Esophagus muscularis mucosa (tissue), 4 donors: ENCODE measurements around the gene PSMD8. TPM values are rescaled to one million over a fixed set of nuclear protein-coding genes. Genes with fewer than 3 reads are reported as not detected.

ENCODE experiments used
- DNase-seq: peaks from one replicate; pipeline ENCODE4 v3.0.0-alpha.2; 2017; ENCODE audit errors: extremely low spot score
- H3K27ac ChIP-seq, 4 donors: fragments of 200-600 bp; sonication (generic); replicated peaks in 1 of 4; 1 replicate in 3 of 4; 2 replicates in 1 of 4; pipeline ENCODE4 v1.5.1; 2016 to 2019; ENCODE audit warnings: mild to moderate bottlenecking in 1 of 4
- H3K27me3 ChIP-seq, 4 donors: fragments of 200-600 bp; sonication (generic); one replicate each; pipeline versions ENCODE4 v1.5.1 to v1.6.0; 2016 to 2019
- H3K36me3 ChIP-seq, 4 donors: fragments of 200-600 bp; sonication (generic); one replicate each; pipeline ENCODE4 v1.5.1; 2016 to 2019
- H3K4me1 ChIP-seq, 4 donors: fragments of 200-600 bp; sonication (generic); one replicate each; pipeline ENCODE4 v1.5.1; 2016 to 2019
- H3K4me3 ChIP-seq, 4 donors: fragments of 200-600 bp; sonication (generic); 1 replicate in 2 of 4; 2 replicates in 2 of 4; pipeline ENCODE4 v1.5.1; 2016 to 2019; ENCODE audit warnings: mild to moderate bottlenecking in 4 of 4, moderate library complexity in 1 of 4
- H3K9me3 ChIP-seq, 4 donors: fragments of 200-600 bp; sonication (generic); 1 replicate in 3 of 4; 2 replicates in 1 of 4; pipeline ENCODE4 v1.5.1; 2016 to 2019
- EP300 ChIP-seq: sonication (generic); formaldehyde crosslinking; IDR thresholded peaks from one replicate; pipeline ENCODE4 v1.6.1; 2017; ENCODE audit warnings: antibody characterized with exemption
- POLR2A ChIP-seq: fragments of 450-650 bp; IDR thresholded peaks from one replicate; pipeline ENCODE4 v1.6.1; 2017; ENCODE audit warnings: antibody characterized with exemption, moderate library complexity, mild to moderate bottlenecking, low read depth
- POLR2AphosphoS5 ChIP-seq, 2 donors: sonication (generic); formaldehyde crosslinking; IDR thresholded peaks; one replicate each; pipeline ENCODE4 v1.6.1; 2017; ENCODE audit warnings: antibody characterized with exemption in 2 of 2
- WGBS: methylation state at CpG from one replicate; pipeline ENCODE4 v1.1.5; 2018; 5-methylcytosine and 5-hydroxymethylcytosine counted together
- intact Hi-C: fragments of 100-400 bp; cut with DNase I; formaldehyde crosslinking; loops from one replicate; pipeline ENCODE4 v1.15.1; 2023
- total RNA-seq, 4 donors: library from RNA; depleted of rRNA; stranded (reverse); fragments of >200 nt; gene quantifications; one replicate each; pipeline versions ENCODE4 v1.1.0 to v1.2.1, GENCODE V29; 2016
- TF ChIP-seq, protein P1 (sequence below), 3 experiments: fragments of 200-600 bp in 2 of 3; fragments of 450-650 bp in 1 of 3; sonication (generic) in 2 of 3; IDR thresholded peaks; one replicate each; pipeline ENCODE4 v1.5.1; 2017 to 2019; ENCODE audit warnings: antibody characterized with exemption in 3 of 3, mild to moderate bottlenecking in 2 of 3, moderate library complexity in 1 of 3

Gene PSMD8
- total RNA-seq, 4 donors from 2014 or later = 145 to 259 (median 212) TPM

DNA sequence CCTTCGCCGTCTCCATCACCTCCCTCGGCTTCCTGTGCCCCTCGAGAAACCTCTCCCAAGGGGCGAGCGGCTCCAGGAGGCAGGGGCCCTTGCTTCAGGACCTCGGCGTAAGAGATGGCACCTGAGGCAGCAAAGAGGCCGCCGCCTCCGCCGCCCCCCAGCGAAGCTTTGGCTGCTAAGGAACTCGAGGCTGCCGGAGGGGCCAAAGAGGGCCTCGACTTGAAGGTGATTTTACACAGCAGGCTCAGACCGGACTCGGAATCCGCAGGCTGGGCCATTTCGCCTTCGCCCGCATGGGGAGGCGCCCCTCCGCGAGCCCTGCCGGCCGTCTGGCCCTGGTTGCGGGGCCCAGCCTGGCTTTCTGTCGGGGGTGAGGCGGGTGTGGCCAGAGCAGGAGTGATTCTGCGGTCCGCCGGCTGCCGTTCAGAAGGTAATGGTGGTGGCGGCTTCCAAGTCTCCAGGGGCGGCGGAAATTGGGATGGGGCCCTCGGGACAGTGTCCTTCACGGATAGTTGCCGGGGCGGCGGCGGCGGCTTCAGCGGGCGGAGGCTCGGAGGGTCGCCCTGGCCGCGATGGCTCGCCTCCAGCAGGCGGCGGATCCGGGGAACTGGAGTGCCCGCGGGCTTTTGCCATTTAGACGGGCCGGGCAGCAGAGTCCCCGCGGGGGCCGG lies 12.1 kb downstream of the PSMD8 start:
- H3K4me3 ChIP-seq = peak overlapping the region in 3 of 4 donors; percentile 58 to 72 (median 59)

GRCh38 chr19:38386971-38387549 lies 12.7 kb downstream of the PSMD8 start:
- WGBS = 13% methylated on average over 15 of the region's 36 CpGs
- peaks cover 24 to 45% (median 43%) of the 10 kb centered on the region in 4 donors for H3K36me3 ChIP-seq
- intact Hi-C loops = no loop called here

More for the DNA sequence above, 12.1 kb downstream of the PSMD8 start:
- peaks cover 33 to 47% (median 43%) of the 10 kb centered on the region in 4 donors for H3K4me1 ChIP-seq
- H3K27ac ChIP-seq = no peak overlapping the region
- DNase-seq = no peak
- peaks cover 0 to 76% (median 4%) of the 10 kb centered on the region in 4 donors for H3K27me3 ChIP-seq
- 46% methylated on average over 34 of the region's 61 CpGs for WGBS
- TF ChIP-seq, protein P1, sequence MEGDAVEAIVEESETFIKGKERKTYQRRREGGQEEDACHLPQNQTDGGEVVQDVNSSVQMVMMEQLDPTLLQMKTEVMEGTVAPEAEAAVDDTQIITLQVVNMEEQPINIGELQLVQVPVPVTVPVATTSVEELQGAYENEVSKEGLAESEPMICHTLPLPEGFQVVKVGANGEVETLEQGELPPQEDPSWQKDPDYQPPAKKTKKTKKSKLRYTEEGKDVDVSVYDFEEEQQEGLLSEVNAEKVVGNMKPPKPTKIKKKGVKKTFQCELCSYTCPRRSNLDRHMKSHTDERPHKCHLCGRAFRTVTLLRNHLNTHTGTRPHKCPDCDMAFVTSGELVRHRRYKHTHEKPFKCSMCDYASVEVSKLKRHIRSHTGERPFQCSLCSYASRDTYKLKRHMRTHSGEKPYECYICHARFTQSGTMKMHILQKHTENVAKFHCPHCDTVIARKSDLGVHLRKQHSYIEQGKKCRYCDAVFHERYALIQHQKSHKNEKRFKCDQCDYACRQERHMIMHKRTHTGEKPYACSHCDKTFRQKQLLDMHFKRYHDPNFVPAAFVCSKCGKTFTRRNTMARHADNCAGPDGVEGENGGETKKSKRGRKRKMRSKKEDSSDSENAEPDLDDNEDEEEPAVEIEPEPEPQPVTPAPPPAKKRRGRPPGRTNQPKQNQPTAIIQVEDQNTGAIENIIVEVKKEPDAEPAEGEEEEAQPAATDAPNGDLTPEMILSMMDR (IDR thresholded peaks at IDR 0.05) = no peak
- no peak for TF ChIP-seq POLR2A
- H3K9me3 ChIP-seq = no peaks in the 10 kb centered on the region
- peaks cover 28 to 51% (median 50%) of the 10 kb centered on the region in 4 donors for H3K36me3 ChIP-seq
- intact Hi-C loops = no loop called here

DNA sequence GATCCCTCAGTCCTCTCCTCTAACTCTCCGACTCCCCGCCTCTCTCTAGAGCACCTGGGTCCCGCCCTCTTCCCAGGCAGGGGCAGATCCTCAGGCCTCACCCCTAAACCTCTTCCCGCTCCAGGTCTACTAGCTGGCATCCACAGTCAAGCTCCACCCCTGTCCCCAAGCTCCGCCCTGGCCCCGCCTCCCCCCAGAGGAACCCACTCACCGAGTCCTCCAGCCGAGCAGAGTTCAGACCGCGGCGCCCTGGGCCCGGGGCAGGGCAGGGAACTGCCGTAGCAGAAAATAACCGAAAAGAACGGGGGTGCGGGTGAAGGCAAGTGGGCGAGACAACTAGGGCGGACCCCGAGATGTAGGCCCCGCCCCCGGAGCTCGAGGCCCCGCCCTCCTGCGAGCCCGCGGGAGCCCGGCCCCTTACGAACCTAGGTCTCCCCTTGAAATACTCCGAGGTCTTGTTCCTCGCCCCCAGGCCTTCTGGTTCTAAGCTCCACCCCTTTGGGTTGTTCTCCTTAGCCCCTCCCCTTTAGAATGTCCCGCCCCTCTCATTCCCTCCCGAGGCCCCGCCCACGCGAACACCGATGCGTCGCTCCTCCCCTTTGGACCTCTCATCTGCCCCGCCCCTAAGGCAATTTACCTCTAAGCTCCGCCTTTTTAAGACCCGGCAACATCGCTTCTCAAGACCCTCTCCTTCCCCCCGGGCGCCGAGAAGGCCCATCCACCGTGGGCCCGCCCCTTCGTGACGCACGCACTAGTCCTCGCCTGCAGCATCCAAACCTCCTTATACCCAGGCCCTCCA lies 13.4 kb downstream of the PSMD8 start, which contains the start of gene GGN:
TSS of gene GGN (minus strand) at position 485 of the 799 bp plus-strand sequence. CDS start 773 bp downstream, outside the sequence.
- H3K36me3 ChIP-seq = peaks cover 18 to 38% (median 36%) of the 10 kb centered on the region in 4 donors
- H3K4me1 ChIP-seq = peaks cover 33 to 47% (median 43%) of the 10 kb centered on the region in 4 donors
- no peak for DNase-seq
- peaks cover 0 to 63% (median 4%) of the 10 kb centered on the region in 4 donors for H3K27me3 ChIP-seq
- TF ChIP-seq EP300 = no peak
- no peak for TF ChIP-seq POLR2A
- TF ChIP-seq POLR2AphosphoS5 (IDR thresholded peaks at IDR 0.05) = peak in 1 of 2 donors; percentile 76
- TF ChIP-seq, protein P1 (IDR thresholded peaks at IDR 0.05) = no peak
- H3K27ac ChIP-seq = peak within 1 kb of the TSS; percentile 40 to 75 (median 72)
- H3K9me3 ChIP-seq = no peaks in the 10 kb centered on the region
- WGBS = 1% methylated on average over 46 of the region's 51 CpGs
- intact Hi-C loops = no loop called here
- peak within 1 kb of the TSS; percentile 49 to 72 (median 58) for H3K4me3 ChIP-seq

More at GRCh38 chr19:38386971-38387549, 12.7 kb downstream of the PSMD8 start:
- DNase-seq = no peak
- no peak for TF ChIP-seq EP300
- TF ChIP-seq, protein P1 (IDR thresholded peaks at IDR 0.05) = no peak
- TF ChIP-seq POLR2A = no peak
- no peak for TF ChIP-seq POLR2AphosphoS5 (IDR thresholded peaks at IDR 0.05)
- H3K4me3 ChIP-seq = peak overlapping the region; percentile 49 to 72 (median 58)
- H3K27me3 ChIP-seq = peaks cover 0 to 69% (median 4%) of the 10 kb centered on the region in 4 donors
- peak overlapping the region; percentile 28 to 75 (median 72) for H3K27ac ChIP-seq
- peaks cover 33 to 47% (median 43%) of the 10 kb centered on the region in 4 donors for H3K4me1 ChIP-seq
- H3K9me3 ChIP-seq = no peaks in the 10 kb centered on the region

DNA sequence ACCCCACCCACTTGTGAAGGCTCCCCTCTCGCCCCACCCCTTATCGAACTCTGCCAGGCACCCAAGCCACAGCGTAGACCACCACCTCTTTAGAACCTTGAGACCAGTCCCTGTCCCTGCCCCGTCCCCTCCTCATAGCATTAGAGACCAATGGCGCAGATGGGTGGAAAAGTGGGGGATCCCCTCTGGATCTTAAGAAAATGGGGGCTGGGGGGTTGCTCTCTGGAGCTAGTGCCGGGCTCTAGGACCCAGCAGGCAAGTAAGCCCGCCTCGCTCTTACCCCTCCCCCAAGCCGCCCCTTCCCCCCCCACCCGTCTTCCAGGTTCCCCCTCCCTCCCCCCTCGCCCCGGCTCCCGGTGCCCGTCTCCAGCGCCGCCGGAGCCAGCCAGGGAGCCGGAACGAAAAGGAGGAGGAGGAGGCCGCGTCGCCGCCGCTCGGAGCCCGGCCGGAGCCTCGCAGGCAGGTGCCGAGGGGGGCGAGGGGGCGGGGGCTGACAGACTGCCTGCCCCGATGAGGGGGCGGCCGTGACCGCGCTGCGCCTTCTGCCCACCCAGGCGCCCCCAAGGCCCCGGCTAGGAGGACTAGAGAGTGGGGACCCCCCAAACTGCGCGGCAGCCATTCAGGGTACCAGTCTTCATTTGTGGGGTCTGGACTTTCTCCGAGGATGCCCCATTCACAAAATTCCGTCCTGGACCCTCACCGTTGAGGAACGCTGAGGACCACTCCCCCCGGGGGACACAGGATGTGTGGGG lies 14.2 kb downstream of the PSMD8 start, which contains the start of gene SPRED3:
TSS of gene SPRED3 (plus strand) at position 349 of the 752 bp plus-strand sequence. CDS start 1,606 bp downstream, outside the sequence.
- Histone ChIP-seq H3K4me1 (peaks cover 33 to 47% (median 43%) of the 10 kb centered on the region in 4 donors), H3K9me3 (no peaks in the 10 kb centered on the region), H3K27me3 (peaks cover 0 to 56% (median 4%) of the 10 kb centered on the region in 4 donors), H3K4me3 (peak within 1 kb of the TSS; percentile 49 to 72 (median 58)), H3K36me3 (peaks cover 10 to 30% (median 29%) of the 10 kb centered on the region in 4 donors), H3K27ac (peak within 1 kb of the TSS; percentile 40 to 75 (median 72))
- DNase-seq = no peak
- intact Hi-C loops = no loop called here
- TF ChIP-seq POLR2AphosphoS5 (IDR thresholded peaks at IDR 0.05) = no peak
- TF ChIP-seq, protein P1 (IDR thresholded peaks at IDR 0.05) = no peak
- no peak for TF ChIP-seq POLR2A
- TF ChIP-seq EP300 = no peak
- WGBS = under 1% methylated on average over 14 of the region's 46 CpGs
